K562 (cell line): ENCODE measurements around the gene CCDC9. TPM values are rescaled to one million over a fixed set of nuclear protein-coding genes. Genes with fewer than 3 reads are reported as not detected.
A peak's percentile ranks its signal among the peaks of the same experiment; 100 is the strongest.

Source experiments
- ATF7 ChIP-seq: fragments of 450-650 bp; IDR thresholded peaks from 2 replicates; pipeline ENCODE4 v1.7.1; 2014; ENCODE audit warnings: mild to moderate bottlenecking, moderate library complexity
- CC2D1A ChIP-seq: fragments of 450-650 bp; IDR thresholded peaks from 2 replicates; pipeline ENCODE4 v1.6.1; 2017; ENCODE audit warnings: mild to moderate bottlenecking
- EGR1 ChIP-seq: fragments of 450-650 bp; conservative IDR thresholded peaks from 2 replicates; pipeline ENCODE4 v1.6.1; 2017; ENCODE audit warnings: mild to moderate bottlenecking
- ESRRB ChIP-seq: fragments of 250-450 bp; sonication (Bioruptor Pico); IDR thresholded peaks from 2 replicates; pipeline ENCODE4 v1.5.0; 2020; ENCODE audit warnings: mild to moderate bottlenecking, moderate library complexity, borderline replicate concordance
- HDAC1 ChIP-seq, 2 experiments: fragments of 450-650 bp; IDR thresholded peaks; 2 replicates each; pipeline ENCODE4 v1.6.1; 2016 to 2017; ENCODE audit warnings: inconsistent platforms in 1 of 2, mild to moderate bottlenecking in 1 of 2, moderate library complexity in 1 of 2
- HNRNPUL1 ChIP-seq: fragments of 200-400 bp; formaldehyde crosslinking; IDR thresholded peaks from 2 replicates; pipeline ENCODE4 v1.6.1; 2017; ENCODE audit warnings: low read length
- JUND ChIP-seq, 2 experiments: IDR thresholded peaks; 2 replicates in 1 of 2; 3 replicates in 1 of 2; pipeline ENCODE4 v1.6.1; 2011; ENCODE audit warnings: borderline replicate concordance in 2 of 2, low read depth in 2 of 2, low read length in 2 of 2, improper control_type of control experiment in 1 of 2, missing biosample characterization in 1 of 2, missing genetic modification characterization in 1 of 2, missing genetic modification reagents in 1 of 2
- LCOR ChIP-seq: sonication (generic); formaldehyde crosslinking; IDR thresholded peaks from 2 replicates; pipeline ENCODE4 v1.8.0; 2022; ENCODE audit warnings: mild to moderate bottlenecking, missing genetic modification reagents
- MBD2 ChIP-seq: sonication (generic); IDR thresholded peaks from 2 replicates; pipeline ENCODE4 v1.6.1; 2016; ENCODE audit warnings: low read depth, borderline replicate concordance
- NFRKB ChIP-seq: fragments of 450-650 bp; IDR thresholded peaks from 2 replicates; pipeline ENCODE4 v1.6.1; 2016; ENCODE audit warnings: low read depth
- RBM22 ChIP-seq: fragments of 200-400 bp; formaldehyde crosslinking; IDR thresholded peaks from 2 replicates; pipeline ENCODE4 v1.6.1; 2018; ENCODE audit warnings: low read length, low read depth; ENCODE audit not compliant: poor library complexity, severe bottlenecking
- RUNX1 ChIP-seq: sonication (generic); IDR thresholded peaks from 2 replicates; pipeline ENCODE4 v1.6.1; 2016; ENCODE audit warnings: antibody characterized with exemption, low read depth
- SIN3A ChIP-seq, 2 experiments: fragments of 150-350 bp in 1 of 2; IDR thresholded peaks; 2 replicates each; pipeline ENCODE4 v1.6.1; 2011 to 2016; ENCODE audit warnings: borderline replicate concordance in 2 of 2, low read depth in 2 of 2, low read length in 2 of 2, mild to moderate bottlenecking in 2 of 2, moderate library complexity in 2 of 2; ENCODE audit not compliant: control insufficient read depth in 1 of 2
- SP1 ChIP-seq: sonication (generic); formaldehyde crosslinking; IDR thresholded peaks from 2 replicates; pipeline ENCODE4 v1.8.1; 2022; ENCODE audit warnings: mild to moderate bottlenecking, missing genetic modification reagents
- SPI1 ChIP-seq: IDR thresholded peaks from 2 replicates; pipeline ENCODE4 v1.6.1; 2011; ENCODE audit warnings: low read depth, low read length, control low read depth, borderline replicate concordance
- STAG1 ChIP-seq: sonication (generic); formaldehyde crosslinking; IDR thresholded peaks from 2 replicates; pipeline ENCODE4 v1.5.0; 2020; ENCODE audit warnings: missing genetic modification reagents, borderline replicate concordance
- ZBTB1 ChIP-seq: sonication (generic); formaldehyde crosslinking; IDR thresholded peaks from 2 replicates; pipeline ENCODE4 v1.8.1; 2023; ENCODE audit warnings: missing genetic modification reagents, low read depth, mild to moderate bottlenecking, borderline replicate concordance
- ZNF584 ChIP-seq: fragments of 200-800 bp; sonication (Bioruptor generic); IDR thresholded peaks from 2 replicates; pipeline ENCODE4 v1.6.1; 2016; ENCODE audit warnings: low read depth, mild to moderate bottlenecking, missing genetic modification characterization, missing compliant biosample characterization
- ZNF76 ChIP-seq: fragments of 250-450 bp; sonication (Bioruptor Pico); IDR thresholded peaks from 2 replicates; pipeline ENCODE4 v1.4.0; 2020; ENCODE audit warnings: mild to moderate bottlenecking, moderate library complexity, borderline replicate concordance
- polyA plus RNA-seq, 8 experiments: library from polyadenylated mRNA; depleted of rRNA in 4 of 8; stranded (reverse) in 5 of 8; unstranded in 3 of 8; fragments of >200 nt; fragmentation: Nextera tagmentation in 2 of 8; fragmentation: Illumina TruSeq in 1 of 8; extraction: Ambion mirVana in 2 of 8; extraction: Trizol in 1 of 8; gene quantifications; 2 replicates each; pipeline versions ENCODE4 v1.2.1 to v1.2.3, GENCODE V29; 2011 to 2014; ENCODE audit warnings: inconsistent platforms in 1 of 8, missing spikeins in 1 of 8
- total RNA-seq, 7 experiments: library from RNA; depleted of rRNA in 6 of 7; stranded (reverse); fragments of >200 nt in 6 of 7; fragmentation: Illumina TruSeq in 2 of 7; extraction: Trizol in 2 of 7; gene quantifications; 2 replicates each; pipeline versions ENCODE4 v1.2.1 to v1.2.3, GENCODE V29; 2011 to 2021; ENCODE audit warnings: low replicate concordance in 1 of 7
- TF ChIP-seq, protein P1 (sequence below): sonication (generic); formaldehyde crosslinking; IDR thresholded peaks from 2 replicates; pipeline ENCODE4 v1.8.0; 2022; ENCODE audit warnings: missing genetic modification reagents, mild to moderate bottlenecking, borderline replicate concordance
- TF ChIP-seq, protein P2 (sequence below), 2 experiments: fragments of 450-650 bp; conservative IDR thresholded peaks; 2 replicates each; pipeline ENCODE4 v1.6.1; 2017; ENCODE audit warnings: mild to moderate bottlenecking in 2 of 2, moderate library complexity in 2 of 2
- TF ChIP-seq, protein P3 (sequence below): fragments of 450-650 bp; formaldehyde crosslinking; IDR thresholded peaks from 2 replicates; pipeline ENCODE4 v1.4.0; 2020; ENCODE audit warnings: mild to moderate bottlenecking, moderate library complexity

CCDC9 gene
- total and polyA plus RNA-seq, 9 of the 15 experiments (the other 6 are each of a cell fraction or from before 2014, with no cell fraction given), result 0.23 to 38.6 (median 8.4) TPM

DNA sequence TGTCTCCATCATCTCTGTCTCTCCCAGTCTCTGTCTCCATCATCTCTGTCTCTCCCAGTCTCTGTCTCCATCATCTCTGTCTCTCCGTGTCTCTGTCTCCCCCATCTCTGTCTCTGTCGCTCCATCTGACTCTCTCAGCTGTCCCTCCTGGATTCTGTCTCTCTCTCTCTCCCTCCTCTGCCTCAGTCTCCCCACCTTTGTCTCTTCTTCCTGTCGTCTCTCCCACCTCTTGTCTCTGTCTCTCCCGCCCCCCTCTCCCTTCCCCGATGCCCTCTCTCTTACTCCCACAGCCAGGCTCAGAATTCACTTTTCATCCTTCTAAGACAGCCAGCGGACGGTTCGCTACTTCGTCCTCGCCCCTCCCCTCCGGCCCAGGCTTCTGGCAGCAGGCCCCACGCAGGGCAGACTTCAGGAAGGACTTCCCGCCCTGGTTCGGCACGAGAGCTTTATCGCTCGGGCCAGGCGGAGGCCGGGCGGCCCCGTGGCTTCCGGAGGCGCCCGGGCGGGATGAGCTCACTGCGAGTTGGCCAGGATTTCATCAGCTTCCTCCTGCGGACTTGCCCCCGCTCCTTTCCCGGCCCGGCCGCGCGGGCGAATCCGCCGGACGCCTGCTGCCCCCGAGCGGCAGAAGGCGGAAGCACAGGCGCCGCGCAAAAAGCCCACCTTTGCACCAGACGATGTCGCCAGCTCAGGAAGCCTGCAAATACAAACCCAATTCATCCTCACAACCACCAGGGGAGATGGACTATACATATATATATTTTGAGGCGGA lies 12.4 kb upstream of the CCDC9 start (continued):
- TF ChIP-seq NFRKB, result peak; percentile 99
- TF ChIP-seq STAG1, result no peak
- peak; percentile 66 for TF ChIP-seq RBM22
- TF ChIP-seq SP1 (CRISPR knock-in tag), result peak; percentile 88
- TF ChIP-seq, protein P1, sequence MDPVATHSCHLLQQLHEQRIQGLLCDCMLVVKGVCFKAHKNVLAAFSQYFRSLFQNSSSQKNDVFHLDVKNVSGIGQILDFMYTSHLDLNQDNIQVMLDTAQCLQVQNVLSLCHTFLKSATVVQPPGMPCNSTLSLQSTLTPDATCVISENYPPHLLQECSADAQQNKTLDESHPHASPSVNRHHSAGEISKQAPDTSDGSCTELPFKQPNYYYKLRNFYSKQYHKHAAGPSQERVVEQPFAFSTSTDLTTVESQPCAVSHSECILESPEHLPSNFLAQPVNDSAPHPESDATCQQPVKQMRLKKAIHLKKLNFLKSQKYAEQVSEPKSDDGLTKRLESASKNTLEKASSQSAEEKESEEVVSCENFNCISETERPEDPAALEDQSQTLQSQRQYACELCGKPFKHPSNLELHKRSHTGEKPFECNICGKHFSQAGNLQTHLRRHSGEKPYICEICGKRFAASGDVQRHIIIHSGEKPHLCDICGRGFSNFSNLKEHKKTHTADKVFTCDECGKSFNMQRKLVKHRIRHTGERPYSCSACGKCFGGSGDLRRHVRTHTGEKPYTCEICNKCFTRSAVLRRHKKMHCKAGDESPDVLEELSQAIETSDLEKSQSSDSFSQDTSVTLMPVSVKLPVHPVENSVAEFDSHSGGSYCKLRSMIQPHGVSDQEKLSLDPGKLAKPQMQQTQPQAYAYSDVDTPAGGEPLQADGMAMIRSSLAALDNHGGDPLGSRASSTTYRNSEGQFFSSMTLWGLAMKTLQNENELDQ (CRISPR knock-in tag), result no peak
- TF ChIP-seq ESRRB (CRISPR knock-in tag), result no peak
- TF ChIP-seq JUND (IDR thresholded peaks at IDR 0.05; ENCODE audit: borderline replicate concordance, low read depth, low read length), result peak; percentile 99
- TF ChIP-seq JUND (tag; IDR thresholded peaks at IDR 0.05; ENCODE audit: borderline replicate concordance, low read depth, low read length), result peak; percentile 95; the same call in 1 of the 3 replicates
- 0 out of 2 replicates have a peak, but pooled peaks have one; percentile 36 for TF ChIP-seq RUNX1
- peak; percentile 99 for TF ChIP-seq ATF7
- TF ChIP-seq LCOR (CRISPR knock-in tag), result peak; percentile 99
- TF ChIP-seq SIN3A (IDR thresholded peaks at IDR 0.05; ENCODE audit: borderline replicate concordance in 2 of 2, control insufficient read depth in 1 of 2, low read depth in 2 of 2, low read length in 2 of 2), result no peak
- TF ChIP-seq, protein P2, sequence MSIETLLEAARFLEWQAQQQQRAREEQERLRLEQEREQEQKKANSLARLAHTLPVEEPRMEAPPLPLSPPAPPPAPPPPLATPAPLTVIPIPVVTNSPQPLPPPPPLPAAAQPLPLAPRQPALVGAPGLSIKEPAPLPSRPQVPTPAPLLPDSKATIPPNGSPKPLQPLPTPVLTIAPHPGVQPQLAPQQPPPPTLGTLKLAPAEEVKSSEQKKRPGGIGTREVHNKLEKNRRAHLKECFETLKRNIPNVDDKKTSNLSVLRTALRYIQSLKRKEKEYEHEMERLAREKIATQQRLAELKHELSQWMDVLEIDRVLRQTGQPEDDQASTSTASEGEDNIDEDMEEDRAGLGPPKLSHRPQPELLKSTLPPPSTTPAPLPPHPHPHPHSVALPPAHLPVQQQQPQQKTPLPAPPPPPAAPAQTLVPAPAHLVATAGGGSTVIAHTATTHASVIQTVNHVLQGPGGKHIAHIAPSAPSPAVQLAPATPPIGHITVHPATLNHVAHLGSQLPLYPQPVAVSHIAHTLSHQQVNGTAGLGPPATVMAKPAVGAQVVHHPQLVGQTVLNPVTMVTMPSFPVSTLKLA (conservative IDR thresholded peaks at IDR 0.05), result peak; percentile 84 to 92
- no peak for TF ChIP-seq ZNF76 (CRISPR knock-in tag)
- TF ChIP-seq HDAC1 (IDR thresholded peaks at IDR 0.05), result peak in 1 of 2 experiments; percentile 88; a peak in 2 of 4 replicates
- TF ChIP-seq ZBTB1 (CRISPR knock-in tag), result peak; percentile 61; the same call in 1 of the 2 replicates
- TF ChIP-seq ZNF584 (CRISPR knock-in tag), result peak; percentile 84
- TF ChIP-seq, protein P3, sequence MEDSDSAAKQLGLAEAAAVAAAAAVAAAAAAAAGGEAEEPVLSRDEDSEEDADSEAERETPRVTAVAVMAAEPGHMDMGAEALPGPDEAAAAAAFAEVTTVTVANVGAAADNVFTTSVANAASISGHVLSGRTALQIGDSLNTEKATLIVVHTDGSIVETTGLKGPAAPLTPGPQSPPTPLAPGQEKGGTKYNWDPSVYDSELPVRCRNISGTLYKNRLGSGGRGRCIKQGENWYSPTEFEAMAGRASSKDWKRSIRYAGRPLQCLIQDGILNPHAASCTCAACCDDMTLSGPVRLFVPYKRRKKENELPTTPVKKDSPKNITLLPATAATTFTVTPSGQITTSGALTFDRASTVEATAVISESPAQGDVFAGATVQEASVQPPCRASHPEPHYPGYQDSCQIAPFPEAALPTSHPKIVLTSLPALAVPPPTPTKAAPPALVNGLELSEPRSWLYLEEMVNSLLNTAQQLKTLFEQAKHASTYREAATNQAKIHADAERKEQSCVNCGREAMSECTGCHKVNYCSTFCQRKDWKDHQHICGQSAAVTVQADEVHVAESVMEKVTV (CRISPR knock-in tag), result peak; percentile 98
- 0 out of 2 replicates have a peak, but pooled peaks have one; percentile 31 for TF ChIP-seq SPI1
- TF ChIP-seq MBD2, result peak; percentile 74; the same call in 1 of the 2 replicates
- TF ChIP-seq CC2D1A, result peak; percentile 84
- TF ChIP-seq HNRNPUL1, result no peak
- TF ChIP-seq EGR1, result peak; percentile 82
